SH-SY5Y (cell line): Measurements from ENCODE around the gene FOXN1.

Source experiments
- GATA2 ChIP-seq: IDR thresholded peaks from 2 replicates; pipeline ENCODE4 v1.6.1; 2011; ENCODE audit warnings: mild to moderate bottlenecking, low read depth, low read length
- GATA3 ChIP-seq: IDR thresholded peaks from 2 replicates; pipeline ENCODE4 v1.6.1; 2011; ENCODE audit warnings: low read depth, mild to moderate bottlenecking, low read length, moderate library complexity

FOXN1 gene, protein sequence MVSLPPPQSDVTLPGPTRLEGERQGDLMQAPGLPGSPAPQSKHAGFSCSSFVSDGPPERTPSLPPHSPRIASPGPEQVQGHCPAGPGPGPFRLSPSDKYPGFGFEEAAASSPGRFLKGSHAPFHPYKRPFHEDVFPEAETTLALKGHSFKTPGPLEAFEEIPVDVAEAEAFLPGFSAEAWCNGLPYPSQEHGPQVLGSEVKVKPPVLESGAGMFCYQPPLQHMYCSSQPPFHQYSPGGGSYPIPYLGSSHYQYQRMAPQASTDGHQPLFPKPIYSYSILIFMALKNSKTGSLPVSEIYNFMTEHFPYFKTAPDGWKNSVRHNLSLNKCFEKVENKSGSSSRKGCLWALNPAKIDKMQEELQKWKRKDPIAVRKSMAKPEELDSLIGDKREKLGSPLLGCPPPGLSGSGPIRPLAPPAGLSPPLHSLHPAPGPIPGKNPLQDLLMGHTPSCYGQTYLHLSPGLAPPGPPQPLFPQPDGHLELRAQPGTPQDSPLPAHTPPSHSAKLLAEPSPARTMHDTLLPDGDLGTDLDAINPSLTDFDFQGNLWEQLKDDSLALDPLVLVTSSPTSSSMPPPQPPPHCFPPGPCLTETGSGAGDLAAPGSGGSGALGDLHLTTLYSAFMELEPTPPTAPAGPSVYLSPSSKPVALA

DNA sequence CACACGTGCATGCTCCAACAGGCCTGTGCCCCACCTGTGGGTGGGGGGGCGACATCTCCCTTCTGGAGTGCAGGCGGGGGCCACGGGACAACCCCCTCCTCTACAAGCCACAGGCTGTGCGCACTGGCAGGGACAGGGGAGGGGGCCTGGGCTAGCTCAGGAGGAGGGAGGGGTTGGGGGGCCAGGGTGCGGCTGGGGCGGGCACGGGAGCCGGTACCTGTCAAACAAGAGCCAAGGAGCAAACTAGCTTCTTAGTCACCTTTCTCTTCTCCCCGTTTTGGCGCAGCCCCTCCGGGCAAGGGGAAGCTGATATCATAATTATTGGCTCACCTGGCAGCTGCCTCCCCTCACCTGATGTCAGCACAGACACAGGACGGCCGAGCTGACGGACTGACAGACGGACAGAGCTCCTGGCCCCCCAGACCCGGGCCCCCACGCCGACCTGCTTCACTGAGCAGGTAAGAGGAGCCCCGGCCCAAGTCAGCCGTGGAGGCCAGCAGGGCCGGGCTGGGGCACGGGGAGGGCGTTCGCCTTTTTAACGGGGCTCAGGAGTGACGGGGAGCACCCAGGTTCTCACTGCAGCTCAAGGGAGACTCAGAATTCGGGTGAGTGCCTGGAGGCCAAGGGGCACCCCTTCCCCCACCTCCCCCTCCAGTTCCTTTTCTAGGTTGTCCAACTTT is at the start of gene FOXN1:
TSS of gene FOXN1 (plus strand) at position 363 of the 680 bp plus-strand sequence. CDS start 17,622 bp downstream, outside the sequence.
- TF ChIP-seq GATA2 (no peak), GATA3 (no peak)

DNA sequence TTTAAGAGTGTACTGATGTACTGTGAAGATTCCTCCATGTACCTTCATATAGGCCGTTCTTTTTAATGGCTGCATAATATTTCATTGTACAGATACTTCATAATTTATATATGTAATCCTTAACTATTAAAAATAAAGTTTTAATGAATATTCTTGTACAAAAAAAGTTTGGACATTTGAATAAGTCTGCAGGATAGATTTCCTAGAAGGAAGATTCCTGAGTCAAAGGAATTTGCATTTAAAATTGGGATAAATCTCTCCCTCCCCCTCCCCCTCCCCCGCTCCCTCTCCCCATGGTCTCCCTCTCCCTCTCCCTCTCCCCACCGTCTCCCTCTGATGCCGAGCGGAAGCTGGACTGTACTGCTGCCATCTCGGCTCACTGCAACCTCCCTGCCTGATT is 48.3 kb upstream of the FOXN1 start:
- TF ChIP-seq GATA2 (no peak), GATA3 (no peak)

DNA sequence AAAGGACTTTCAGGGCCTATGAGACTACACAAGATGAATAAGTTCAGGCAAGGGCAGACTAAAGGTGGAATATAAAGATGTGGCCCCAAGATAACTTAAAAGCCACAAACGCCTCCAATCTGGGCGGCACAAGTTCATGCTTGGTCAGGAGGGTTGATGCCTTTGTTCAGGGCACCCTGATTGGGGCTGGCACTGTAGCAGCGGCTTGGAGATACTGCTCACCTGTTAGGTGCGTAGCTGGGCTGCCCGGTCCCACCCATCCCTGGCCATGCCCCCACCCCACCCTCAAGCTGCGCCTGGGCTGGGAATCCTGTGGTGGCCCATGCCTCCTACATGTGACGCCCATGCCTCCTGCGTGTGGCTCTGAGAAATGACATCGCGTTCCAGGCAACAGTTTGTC is 45.2 kb upstream of the FOXN1 start:
- TF ChIP-seq GATA2 = no peak
- TF ChIP-seq GATA3 = no peak

DNA sequence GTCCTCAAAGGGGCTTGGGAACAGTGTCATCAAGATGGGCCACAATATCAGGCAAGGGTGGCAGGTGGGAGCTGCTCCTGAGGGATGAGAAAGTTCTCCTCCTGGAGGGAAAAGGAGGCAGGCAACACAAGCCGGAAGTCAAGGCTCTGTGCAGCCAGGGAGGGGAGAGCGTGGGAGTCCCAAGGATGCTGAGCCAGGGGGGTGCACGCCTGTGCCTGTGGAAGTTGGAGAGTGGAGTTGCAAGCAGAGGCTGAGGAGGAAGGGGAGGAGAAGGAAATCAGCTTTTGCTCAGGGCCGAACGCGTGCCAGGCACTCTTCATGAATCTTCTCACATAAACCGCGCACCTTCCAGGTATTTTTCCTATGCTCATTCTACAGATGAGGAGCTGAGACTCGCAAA is 40.1 kb upstream of the FOXN1 start:
- TF ChIP-seq GATA2 (no peak), GATA3 (no peak)

DNA sequence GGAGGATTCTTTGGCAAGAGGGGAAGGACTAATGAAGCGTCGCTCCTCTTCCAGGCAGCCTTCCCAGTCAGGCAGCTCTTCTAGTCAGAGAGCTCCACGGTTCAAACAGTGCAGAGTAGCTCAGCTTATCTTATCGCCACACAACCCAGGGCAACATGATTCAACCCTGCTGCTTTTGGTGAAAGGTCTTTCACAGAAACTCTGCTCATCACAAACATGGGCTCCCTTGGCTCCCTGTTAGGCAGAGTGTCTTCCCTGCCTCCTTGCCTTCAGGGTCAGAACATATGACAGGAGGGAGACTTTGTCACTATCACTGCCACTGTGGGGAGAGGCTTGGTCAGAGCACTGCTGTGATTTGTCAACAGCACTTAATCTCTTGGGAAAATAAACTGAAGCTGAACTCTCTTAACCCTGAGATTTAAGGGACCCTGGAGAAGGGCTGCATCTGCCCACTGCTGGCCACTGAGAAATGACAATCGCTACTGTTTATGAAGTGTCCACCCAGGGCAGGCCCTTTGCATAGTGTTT is 39.6 kb upstream of the FOXN1 start:
- no peak for TF ChIP-seq GATA2
- TF ChIP-seq GATA3 = no peak

DNA sequence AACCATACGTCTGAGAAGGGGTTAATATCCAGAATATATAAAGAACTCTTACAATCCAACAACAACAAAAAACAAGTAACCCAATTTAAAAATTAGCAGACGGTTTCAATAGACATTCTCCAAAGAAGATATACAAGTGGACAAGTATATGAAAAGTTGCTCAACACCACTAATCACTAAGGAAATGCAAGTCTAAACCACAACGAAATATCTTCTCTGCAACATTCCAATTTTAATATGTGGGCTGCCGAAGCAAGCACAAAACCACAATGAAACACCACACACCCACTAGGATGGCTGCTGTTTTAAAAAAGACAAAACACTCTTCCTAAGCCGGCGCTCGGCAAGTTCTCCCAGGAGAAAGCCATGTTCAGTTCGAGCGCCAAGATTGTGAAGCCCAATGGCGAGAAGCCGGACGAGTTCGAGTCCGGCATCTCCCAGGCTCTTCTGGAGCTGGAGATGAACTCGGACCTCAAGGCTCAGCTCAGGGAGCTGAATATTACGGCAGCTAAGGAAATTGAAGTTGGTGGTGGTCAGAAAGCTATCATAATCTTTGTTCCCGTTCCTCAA is 38.6 kb upstream of the FOXN1 start:
- TF ChIP-seq GATA2 (no peak), GATA3 (no peak)

DNA sequence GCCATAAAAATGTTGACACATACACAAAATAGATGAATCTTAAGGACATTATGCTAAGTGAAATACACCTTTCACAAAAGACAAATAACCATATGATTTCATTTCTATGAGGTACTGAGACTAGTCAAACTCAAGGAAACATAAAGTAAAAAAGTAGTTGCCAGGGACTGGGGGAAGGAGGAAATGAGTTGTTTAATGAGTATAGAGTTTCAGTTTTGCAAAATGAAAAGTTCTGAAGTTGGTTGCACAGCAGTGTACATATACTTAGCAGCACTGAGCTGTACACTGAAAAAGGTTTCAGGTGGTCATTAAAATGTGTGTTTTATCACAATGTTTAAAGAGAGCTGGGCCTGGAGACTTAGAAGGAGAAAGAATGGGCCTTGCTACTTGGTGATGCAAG is 37.4 kb upstream of the FOXN1 start:
- TF ChIP-seq GATA3 = no peak
- TF ChIP-seq GATA2 = no peak

DNA sequence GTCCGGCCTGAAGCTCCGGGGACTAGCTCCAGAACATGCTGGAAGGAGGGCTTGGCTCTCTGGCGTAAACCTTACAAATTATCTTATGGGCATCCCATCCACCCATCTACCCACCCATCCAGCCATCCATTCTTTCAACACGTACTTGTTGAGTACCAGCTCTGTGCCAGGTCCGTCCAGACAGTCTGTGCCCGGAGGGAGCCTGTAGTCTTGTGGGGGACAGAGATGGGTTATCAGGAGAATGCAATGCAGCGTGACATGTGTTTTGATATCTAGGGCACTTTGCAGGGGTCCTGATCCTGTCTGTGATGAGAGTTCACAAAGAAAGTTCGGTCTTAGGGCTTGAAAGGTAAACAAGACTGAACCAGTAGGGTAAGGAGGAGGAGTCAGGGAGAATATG is 36.8 kb upstream of the FOXN1 start:
- TF ChIP-seq GATA3 (no peak), GATA2 (no peak)

DNA sequence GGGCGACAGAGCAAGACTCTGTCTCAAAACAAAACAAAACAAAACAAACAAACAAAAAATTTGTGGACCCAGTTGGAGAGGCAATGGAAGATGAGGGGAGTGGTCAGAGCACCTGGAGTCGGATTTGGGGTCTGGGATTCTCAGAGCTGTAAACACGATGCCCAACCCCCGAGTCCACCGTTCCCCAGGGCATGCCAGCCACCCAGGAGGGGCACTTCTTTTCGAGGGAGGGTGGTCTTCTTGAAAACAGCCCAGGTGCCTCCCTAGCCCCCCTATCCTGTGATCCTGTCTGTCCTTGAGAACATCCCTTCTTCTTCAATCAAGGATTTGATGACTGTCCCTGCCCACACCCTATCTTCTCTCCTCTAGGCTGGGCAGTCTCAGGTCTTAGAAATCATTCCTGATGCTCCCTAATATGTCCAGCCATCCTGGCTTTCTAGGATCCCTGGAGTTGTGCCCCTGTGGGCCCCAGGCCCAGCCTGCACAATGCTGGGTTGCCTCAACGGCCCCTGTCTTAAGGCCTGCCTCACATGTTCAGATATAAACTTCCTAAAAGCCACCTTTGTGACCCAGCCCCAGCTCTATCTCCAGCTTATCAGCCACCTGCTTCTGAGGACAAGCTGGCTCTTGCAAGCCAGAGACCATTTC is 35.8 kb upstream of the FOXN1 start:
- TF ChIP-seq GATA3 (no peak), GATA2 (no peak)

DNA sequence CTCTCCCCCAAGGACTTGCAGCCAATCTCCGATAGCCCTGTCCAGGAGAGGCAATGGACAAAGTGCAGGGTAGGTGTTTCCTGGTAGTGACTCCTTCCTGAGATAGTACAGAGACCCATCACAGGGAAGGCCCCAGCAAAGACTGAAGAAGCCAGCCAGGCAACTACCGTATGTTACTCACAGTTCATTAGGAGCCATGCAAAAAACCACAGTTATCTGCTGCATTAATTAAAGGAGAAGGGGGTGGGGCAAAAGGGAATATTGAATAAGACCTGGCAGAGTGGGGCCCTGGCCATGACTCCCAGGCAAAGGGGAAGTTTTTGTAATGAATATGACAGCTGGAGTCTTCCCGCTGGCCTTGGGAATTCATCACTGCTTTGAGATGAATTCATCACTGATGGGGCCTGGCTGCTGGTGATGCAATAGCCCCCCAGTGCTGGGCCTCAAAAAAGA is 35.2 kb upstream of the FOXN1 start:
- TF ChIP-seq GATA3 (no peak), GATA2 (no peak)

DNA sequence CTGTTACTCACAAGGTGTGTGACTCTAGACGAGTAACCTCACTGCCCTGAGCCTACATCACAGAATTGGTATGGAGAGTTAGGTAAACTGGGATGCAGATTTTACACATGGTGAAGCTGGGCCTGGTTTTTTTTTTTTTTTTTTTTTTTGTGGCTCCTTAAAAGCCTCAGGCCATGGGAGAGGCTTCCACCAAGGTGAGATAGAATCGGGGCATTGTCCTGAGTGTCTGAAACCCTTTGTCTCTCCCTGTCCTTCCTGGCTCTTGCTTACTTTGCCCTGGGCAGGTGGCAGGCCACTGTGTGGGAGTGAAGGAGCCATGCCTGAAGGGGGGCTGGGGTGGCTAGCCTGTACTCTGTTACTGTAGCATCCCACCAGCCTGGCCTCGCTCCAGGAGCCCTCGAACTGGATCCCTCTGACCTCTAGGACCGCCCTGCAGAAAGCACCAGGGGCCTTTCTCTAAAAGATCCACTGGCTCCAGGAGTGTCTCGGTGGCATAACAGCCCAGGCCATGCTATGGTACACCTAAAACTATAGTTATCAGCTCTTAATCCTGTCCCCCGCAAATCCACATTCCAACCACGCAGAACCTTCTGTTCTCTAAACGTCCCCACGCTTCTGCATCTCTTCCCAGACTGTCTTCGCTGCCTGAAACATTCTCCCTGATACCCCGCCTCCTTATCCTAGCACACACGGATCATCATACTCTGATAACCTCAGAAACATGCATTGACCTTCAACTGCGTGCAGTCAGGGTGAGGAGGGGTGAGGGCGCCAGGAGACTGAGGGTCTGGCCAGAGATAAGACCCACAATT is 34.4 kb upstream of the FOXN1 start:
- no peak for TF ChIP-seq GATA2
- TF ChIP-seq GATA3 = no peak

DNA sequence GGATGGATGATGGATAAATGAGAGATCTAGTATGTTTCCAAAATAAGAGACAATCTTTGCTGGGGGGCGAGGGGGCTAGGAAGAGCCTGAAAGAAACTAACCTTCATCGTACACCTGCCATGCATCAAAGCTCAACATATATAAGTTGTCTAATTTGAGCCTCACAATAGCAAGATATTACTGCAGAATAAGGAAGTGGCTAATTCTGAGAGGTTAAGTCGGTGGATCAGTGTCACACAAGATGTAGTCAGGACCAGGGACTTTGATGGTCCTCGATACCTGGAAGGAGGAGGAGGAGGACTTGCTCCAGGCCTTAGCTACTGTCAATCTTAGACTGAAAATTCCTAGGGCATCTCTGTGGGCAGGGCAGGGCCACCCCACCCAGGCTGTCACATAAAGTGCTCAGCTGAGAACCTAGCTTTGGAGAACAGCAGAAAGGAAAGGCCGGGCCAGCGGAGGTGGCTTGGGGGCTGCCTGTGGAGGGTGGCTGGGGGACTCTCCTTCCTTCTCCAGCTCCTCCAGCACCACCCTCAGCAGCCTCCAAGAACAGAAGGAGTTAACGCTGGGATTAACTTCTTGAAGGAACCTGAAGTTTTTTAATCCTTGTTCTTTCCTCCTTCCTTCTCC is 33.2 kb upstream of the FOXN1 start:
- TF ChIP-seq GATA2 = no peak
- TF ChIP-seq GATA3 = no peak

DNA sequence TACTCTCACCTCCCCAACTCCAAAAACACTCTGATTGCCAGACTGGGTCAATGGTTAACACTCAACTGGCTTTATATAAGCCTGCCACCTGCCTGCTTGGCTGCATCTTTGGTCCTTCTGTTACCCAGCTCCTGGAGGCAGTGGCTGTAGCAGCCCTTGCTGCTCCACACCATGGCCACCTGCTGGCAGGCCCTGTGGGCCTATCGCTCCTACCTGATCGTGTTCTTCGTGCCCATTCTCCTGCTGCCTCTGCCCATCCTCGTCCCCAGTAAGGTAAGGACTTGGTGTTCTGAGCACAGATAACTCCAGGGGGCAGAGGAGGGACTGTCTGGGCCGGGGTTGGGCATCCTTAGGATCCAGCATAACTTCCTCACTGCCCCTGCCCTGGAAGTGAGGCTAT is 32.6 kb upstream of the FOXN1 start, which contains the start of gene SLC13A2:
TSS of gene SLC13A2 (plus strand) at position 103 of the 400 bp plus-strand sequence. CDS start at position 172, 69 bp downstream.
- no peak for TF ChIP-seq GATA3
- TF ChIP-seq GATA2 = no peak
